AG10803 (cell line): ENCODE results near the gene VMAC.

Source experiments
- DNase-seq: peaks from one replicate; pipeline ENCODE4 v3.0.0; 2010; ENCODE audit warnings: low read depth
- H3K4me3 ChIP-seq: 2 replicates; pipeline ENCODE4 v1.5.1; 2011; ENCODE audit warnings: mild to moderate bottlenecking, low read length, control low read depth
- CTCF ChIP-seq: conservative IDR thresholded peaks from 2 replicates; pipeline ENCODE4 v1.5.1; 2011; ENCODE audit warnings: mild to moderate bottlenecking, low read length, control low read depth, inconsistent platforms

VMAC gene

GRCh38 chr19:5890099-5890498 lies 14.6 kb upstream of the VMAC start:
- DNase-seq, result no peak
- H3K4me3 ChIP-seq, result no peak overlapping the region
- TF ChIP-seq CTCF, result no peak

- TF ChIP-seq CTCF, result no peak
- H3K4me3 ChIP-seq, result no peak overlapping the region
- no peak for DNase-seq
Observed at GRCh38 chr19:5891572-5891937, 13.1 kb upstream of the VMAC start.

- DNase-seq, result peak; percentile 36
- H3K4me3 ChIP-seq, result no peak overlapping the region
- TF ChIP-seq CTCF, result peak; percentile 75
Observed at GRCh38 chr19:5891938-5892771, 12.5 kb upstream of the VMAC start.

GRCh38 chr19:5892772-5893275 lies 11.8 kb upstream of the VMAC start:
- no peak for TF ChIP-seq CTCF
- DNase-seq, result no peak
- H3K4me3 ChIP-seq, result no peak overlapping the region

GRCh38 chr19:5893296-5893903 lies 11.3 kb upstream of the VMAC start:
- TF ChIP-seq CTCF, result no peak; the same call in 1 of the 2 replicates
- no peak overlapping the region for H3K4me3 ChIP-seq
- DNase-seq, result no peak

GRCh38 chr19:5893907-5894703 lies 10.6 kb upstream of the VMAC start:
- no peak for TF ChIP-seq CTCF
- H3K4me3 ChIP-seq, result no peak overlapping the region
- no peak for DNase-seq
